Activated CD4-positive, alpha-beta T cell treated with anti-CD3 and anti-CD28 coated beads for 36 hours (primary cell): ENCODE results near the gene SLAMF9. TPM values are rescaled to one million over a fixed set of nuclear protein-coding genes. Genes with fewer than 3 reads are reported as not detected.

Source experiments
- ATAC-seq: fragments of 200-7000 bp; cut with Tn5 transposase; one replicate; pipeline ENCODE4 v1.10.0; 2021; ENCODE audit warnings: mild to moderate bottlenecking, moderate library complexity
- CTCF ChIA-PET: fragments of 350-600 bp; sonication (Branson Sonifier 250); formaldehyde crosslinking; loops from one replicate; lab custom pipeline; 2021; ENCODE audit warnings: antibody characterized with exemption; lab: Charles Lee
- POLR2A ChIA-PET: fragments of 350-600 bp; sonication (Branson Sonifier 250); formaldehyde crosslinking; loops from one replicate; lab custom pipeline; 2021; ENCODE audit warnings: antibody characterized with exemption, inconsistent platforms; lab: Charles Lee
- DNase-seq: peaks from one replicate; pipeline ENCODE4 v3.0.0-alpha.2; 2020
- H3K27ac Mint-ChIP-seq: one replicate; pipeline ENCODE4 v1.8.0; 2021; ENCODE audit warnings: mixed read lengths
- H3K27me3 Mint-ChIP-seq: one replicate; pipeline ENCODE4 v1.8.0; 2021; ENCODE audit warnings: mixed read lengths
- H3K36me3 Mint-ChIP-seq: one replicate; pipeline ENCODE4 v1.8.0; 2021; ENCODE audit warnings: low read depth, mixed read lengths
- H3K4me1 Mint-ChIP-seq: one replicate; pipeline ENCODE4 v1.8.0; 2021; ENCODE audit warnings: mixed read lengths
- H3K4me3 Mint-ChIP-seq: one replicate; pipeline ENCODE4 v1.8.0; 2021; ENCODE audit warnings: mild to moderate bottlenecking, moderate library complexity, mixed read lengths
- H3K9me3 Mint-ChIP-seq: one replicate; pipeline ENCODE4 v1.8.0; 2021; ENCODE audit warnings: low read depth, mixed read lengths
- intact Hi-C, 2 experiments: fragments of 100-400 bp; cut with DNase I in 1 of 2; cut with micrococcal nuclease in 1 of 2; formaldehyde crosslinking; loops; one replicate each; pipeline versions ENCODE4 v1.14.2 to v1.15.1; 2022 to 2024; cut with DNase I, micrococcal nuclease
- total RNA-seq, 2 experiments: library from RNA; stranded (reverse); gene quantifications; one replicate each; pipeline ENCODE4 v1.2.3, GENCODE V29; 2021

Gene SLAMF9
- total RNA-seq, 2 experiments from 2014 or later: not detected

GRCh38 chr1:159938905-159939677 lies 14.9 kb downstream of the SLAMF9 start:
- Mint-ChIP-seq H3K9me3 (no peaks in the 10 kb centered on the region), H3K27me3 (peaks cover 16% of the 10 kb centered on the region), H3K4me1 (peaks cover 5% of the 10 kb centered on the region), H3K36me3 (no peaks in the 10 kb centered on the region), H3K27ac (no peak overlapping the region), H3K4me3 (no peak overlapping the region)
- DNase-seq: no peak
- intact Hi-C loops: loop anchor here (5.0 kb wide), 2 partner anchors 143 to 438 kb away; partner anchors contain the start of gene KCNJ9 (in 1 of the 2)
- CTCF ChIA-PET: interaction anchor here (0.5 to 12.5 kb wide), 12 partner anchors 9 to 726 kb away, joined by 3 to 237 read pairs (median 4); partner anchors contain the start of genes SLAMF9 and TAGLN2
- ATAC-seq: no peak
- POLR2A ChIA-PET: interaction anchor here (0.5 to 0.6 kb wide), 2 partner anchors 11 to 13 kb away, joined by 3 read pairs; no protein-coding TSS in a partner anchor

- POLR2A ChIA-PET: interaction anchor here (0.5 to 0.6 kb wide), 2 partner anchors 10 to 13 kb away, joined by 3 read pairs; no protein-coding TSS in a partner anchor
- Mint-ChIP-seq H3K27me3 (peaks cover 11% of the 10 kb centered on the region), H3K4me1 (peaks cover 5% of the 10 kb centered on the region), H3K4me3 (no peak overlapping the region), H3K9me3 (no peaks in the 10 kb centered on the region), H3K27ac (no peak overlapping the region), H3K36me3 (no peaks in the 10 kb centered on the region)
- DNase-seq (peak; percentile 27), ATAC-seq (peak; percentile 42)
- intact Hi-C loops: loop anchor here (5.0 kb wide), 2 partner anchors 144 to 439 kb away; partner anchors contain the start of gene KCNJ9 (in 1 of the 2)
- CTCF ChIA-PET: interaction anchor here (0.7 to 12.5 kb wide), 10 partner anchors 8 to 140 kb away, joined by 3 to 237 read pairs (median 4); partner anchors contain the start of genes SLAMF9 and TAGLN2
Observed at GRCh38 chr1:159938211-159938852, 15.7 kb downstream of the SLAMF9 start.

GRCh38 chr1:159937054-159937750 lies 16.8 kb downstream of the SLAMF9 start:
- Mint-ChIP-seq H3K9me3 (no peaks in the 10 kb centered on the region), H3K4me3 (no peak overlapping the region), H3K4me1 (peaks cover 5% of the 10 kb centered on the region), H3K36me3 (no peaks in the 10 kb centered on the region), H3K27ac (no peak overlapping the region), H3K27me3 (peaks cover 4% of the 10 kb centered on the region)
- intact Hi-C loops: loop anchor here (2.0 to 5.0 kb wide), 3 partner anchors 145 to 440 kb away; partner anchors contain the start of gene KCNJ9 (in 1 of the 2)
- no peak for DNase-seq
- CTCF ChIA-PET: interaction anchor here (0.7 to 12.5 kb wide), 9 partner anchors 9 to 143 kb away, joined by 3 to 237 read pairs (median 5); partner anchors contain the start of gene TAGLN2
- no peak for ATAC-seq
- POLR2A ChIA-PET: no interaction called here

- ChIA-PET POLR2A (no interaction called here), CTCF (interaction anchor here (0.6 to 12.5 kb wide), 11 partner anchors 9 to 147 kb away, joined by 3 to 237 read pairs (median 3); partner anchors contain the start of gene TAGLN2)
- Mint-ChIP-seq H3K27ac (no peak overlapping the region), H3K4me1 (peaks cover 5% of the 10 kb centered on the region), H3K27me3 (peaks cover 4% of the 10 kb centered on the region), H3K36me3 (no peaks in the 10 kb centered on the region), H3K9me3 (no peaks in the 10 kb centered on the region), H3K4me3 (no peak overlapping the region)
- ATAC-seq (peak; percentile 89), DNase-seq (peak; percentile 90)
- intact Hi-C loops: loop anchor here (1.0 to 5.0 kb wide), 5 partner anchors 71 to 441 kb away; partner anchors contain the start of gene KCNJ9 (in 1 of the 2)
Observed at GRCh38 chr1:159936273-159936904, 17.6 kb downstream of the SLAMF9 start.

- intact Hi-C loops: loop anchor here (1.0 to 5.0 kb wide), 5 partner anchors 72 to 442 kb away; partner anchors contain the start of gene KCNJ9 (in 1 of the 2)
- H3K36me3 Mint-ChIP-seq: no peaks in the 10 kb centered on the region
- no peak overlapping the region for H3K4me3 Mint-ChIP-seq
- DNase-seq: no peak
- POLR2A ChIA-PET: no interaction called here
- no peaks in the 10 kb centered on the region for H3K9me3 Mint-ChIP-seq
- H3K4me1 Mint-ChIP-seq: peaks cover 5% of the 10 kb centered on the region
- CTCF ChIA-PET: interaction anchor here (0.6 to 12.5 kb wide), 13 partner anchors 8 to 147 kb away, joined by 3 to 237 read pairs (median 3); partner anchors contain the start of gene TAGLN2
- ATAC-seq: no peak
- no peak overlapping the region for H3K27ac Mint-ChIP-seq
- peaks cover 4% of the 10 kb centered on the region for H3K27me3 Mint-ChIP-seq
Observed at GRCh38 chr1:159935719-159936272, 18.2 kb downstream of the SLAMF9 start.

- H3K27ac Mint-ChIP-seq: no peak overlapping the region
- peaks cover 5% of the 10 kb centered on the region for H3K4me1 Mint-ChIP-seq
- DNase-seq: no peak
- H3K4me3 Mint-ChIP-seq: no peak overlapping the region
- intact Hi-C loops: loop anchor here (5.0 kb wide), 2 partner anchors 147 to 442 kb away; partner anchors contain the start of gene KCNJ9 (in 1 of the 2)
- no peaks in the 10 kb centered on the region for H3K36me3 Mint-ChIP-seq
- CTCF ChIA-PET: interaction anchor here (0.6 to 12.5 kb wide), 8 partner anchors 8 to 143 kb away, joined by 3 to 237 read pairs (median 4); no protein-coding TSS in a partner anchor
- H3K9me3 Mint-ChIP-seq: no peaks in the 10 kb centered on the region
- ATAC-seq: no peak
- H3K27me3 Mint-ChIP-seq: peaks cover 4% of the 10 kb centered on the region
- POLR2A ChIA-PET: no interaction called here
Observed at GRCh38 chr1:159935305-159935704, 18.7 kb downstream of the SLAMF9 start.

GRCh38 chr1:159934136-159935039 lies 19.6 kb downstream of the SLAMF9 start:
- H3K9me3 Mint-ChIP-seq: no peaks in the 10 kb centered on the region
- DNase-seq: no peak
- H3K27me3 Mint-ChIP-seq: peaks cover 4% of the 10 kb centered on the region
- CTCF ChIA-PET: interaction anchor here (0.6 to 12.5 kb wide), 5 partner anchors 12 to 144 kb away, joined by 3 to 237 read pairs (median 4); no protein-coding TSS in a partner anchor
- peaks cover 5% of the 10 kb centered on the region for H3K4me1 Mint-ChIP-seq
- ATAC-seq: no peak
- POLR2A ChIA-PET: no interaction called here
- no peak overlapping the region for H3K27ac Mint-ChIP-seq
- H3K36me3 Mint-ChIP-seq: no peaks in the 10 kb centered on the region
- intact Hi-C loops: loop anchor here (5.0 kb wide), 2 partner anchors 148 to 443 kb away; partner anchors contain the start of gene KCNJ9 (in 1 of the 2)
- no peak overlapping the region for H3K4me3 Mint-ChIP-seq

- Mint-ChIP-seq H3K4me3 (no peak overlapping the region), H3K4me1 (peaks cover 5% of the 10 kb centered on the region), H3K36me3 (no peaks in the 10 kb centered on the region), H3K27me3 (peaks cover 4% of the 10 kb centered on the region), H3K9me3 (no peaks in the 10 kb centered on the region), H3K27ac (no peak overlapping the region)
- no peak for ATAC-seq
- intact Hi-C loops: no loop called here
- ChIA-PET CTCF (interaction anchor here (1.2 to 12.5 kb wide), 2 partner anchors 13 to 71 kb away, joined by 4 to 237 read pairs; no protein-coding TSS in a partner anchor), POLR2A (interaction anchor here (1.0 kb wide), 1 partner anchor 10 kb away, joined by 3 read pairs; no protein-coding TSS in a partner anchor)
- DNase-seq: no peak
Observed at GRCh38 chr1:159933347-159933746, 20.7 kb downstream of the SLAMF9 start.
